ENCODE data around the gene TCF4. TPM values are rescaled to one million over a fixed set of nuclear protein-coding genes. Genes with fewer than 3 reads are reported as not detected.
A peak's percentile ranks its signal among the peaks of the same experiment; 100 is the strongest.

TCF4 gene
- polyA plus RNA-seq, 1 of the 3 experiments (the other 2 are of a cell fraction): 39.1 TPM

GRCh38 chr18:55413474-55413873 is 174.5 kb downstream of the TCF4 start:
- no peaks in the 10 kb centered on the region for H3K9me3 ChIP-seq
- no peak overlapping the region for H2AFZ ChIP-seq (ENCODE audit: low read depth)
- no peak overlapping the region for H3K9ac ChIP-seq
- no peak overlapping the region for H3K4me3 ChIP-seq (ENCODE audit: low read depth in 2 of 2, low read length in 1 of 2)
- ChIA-PET CTCF (interaction anchor here (1.6 to 2.0 kb wide), 2 partner anchors 20 to 96 kb away, joined by 5 to 6 read pairs; no protein-coding TSS in a partner anchor), POLR2A (no interaction called here)
- no peak overlapping the region for H3K4me2 ChIP-seq
- TF ChIP-seq MXI1 (IDR thresholded peaks at IDR 0.05; ENCODE audit: low read depth, low read length): no peak
- TF ChIP-seq EP300 (IDR thresholded peaks at IDR 0.05; ENCODE audit: borderline replicate concordance in 1 of 2, low read depth in 1 of 2, low read length in 1 of 2): no peak
- no peak for TF ChIP-seq USF1 (IDR thresholded peaks at IDR 0.05; ENCODE audit: borderline replicate concordance, low read depth)
- TF ChIP-seq REST (IDR thresholded peaks at IDR 0.05; ENCODE audit: low read depth, low read length): no peak
- TF ChIP-seq PBX3 (IDR thresholded peaks at IDR 0.05): no peak
- no peak for TF ChIP-seq TCF12 (IDR thresholded peaks at IDR 0.05)
- no peak for TF ChIP-seq GATA2 (CRISPR knock-in tag; IDR thresholded peaks at IDR 0.05)
- no peaks in the 10 kb centered on the region for H3K36me3 ChIP-seq (replicated peaks in 1 of 2; ENCODE audit: control insufficient read depth in 1 of 2, insufficient read depth in 2 of 2, low read length in 1 of 2)
- H3K79me2 ChIP-seq (ENCODE audit: insufficient read depth): peaks cover 92% of the 10 kb centered on the region
- peak overlapping the region in 1 of 2 experiments; percentile 21; a peak in 1 of 4 replicates for H3K27ac ChIP-seq (ENCODE audit: low read depth in 2 of 2, low read length in 1 of 2)
- 91% methylated on average over 1 of the region's 1 CpG for WGBS (ENCODE audit: low lambda C conversion rate)
- no peaks in the 10 kb centered on the region for H4K20me1 ChIP-seq (ENCODE audit: insufficient read depth)
- peaks cover 25 to 32% of the 10 kb centered on the region in 2 experiments; a peak in 3 of 4 replicates for H3K4me1 ChIP-seq (ENCODE audit: control insufficient read depth in 1 of 2, insufficient read depth in 2 of 2, low read depth in 1 of 2, low read length in 1 of 2)
- no peaks in the 10 kb centered on the region for H3K27me3 ChIP-seq (ENCODE audit: insufficient read depth)
- no peak for DNase-seq
- H3K9me2 ChIP-seq: no peaks in the 10 kb centered on the region
- H3F3A ChIP-seq (replicated peaks; ENCODE audit: insufficient read depth): peaks cover 12% of the 10 kb centered on the region

- ChIA-PET CTCF (interaction anchor here (0.7 to 4.6 kb wide), 7 partner anchors 60 to 375 kb away, joined by 3 to 29 read pairs (median 3); no protein-coding TSS in a partner anchor), POLR2A (no interaction called here)
- H3K9me3 ChIP-seq: no peaks in the 10 kb centered on the region
- peaks cover 18% of the 10 kb centered on the region for H3F3A ChIP-seq (replicated peaks; ENCODE audit: insufficient read depth)
- no peak for DNase-seq
- H4K20me1 ChIP-seq (ENCODE audit: insufficient read depth): no peaks in the 10 kb centered on the region
- H3K79me2 ChIP-seq (ENCODE audit: insufficient read depth): peaks cover 94% of the 10 kb centered on the region
- 52% methylated on average over 5 of the region's 5 CpGs for WGBS (ENCODE audit: low lambda C conversion rate)
- H3K36me3 ChIP-seq (replicated peaks in 1 of 2; ENCODE audit: control insufficient read depth in 1 of 2, insufficient read depth in 2 of 2, low read length in 1 of 2): no peaks in the 10 kb centered on the region
- H3K9ac ChIP-seq: peak overlapping the region; percentile 76; the same call in 1 of the 2 replicates
- H3K27ac ChIP-seq (ENCODE audit: low read depth in 2 of 2, low read length in 1 of 2): peak overlapping the region; percentile 95 to 99; a peak in 3 of 4 replicates
- TF ChIP-seq IRF3 (IDR thresholded peaks at IDR 0.05; ENCODE audit: low read depth, low read length) (no peak), CTCF (IDR thresholded peaks at IDR 0.05) (0 out of 2 replicates have a peak, but pooled peaks have one; percentile 16), ZBTB33 (IDR thresholded peaks at IDR 0.05; ENCODE audit: borderline replicate concordance, low read depth) (no peak)
- no peaks in the 10 kb centered on the region for H3K9me2 ChIP-seq
- no peaks in the 10 kb centered on the region for H3K27me3 ChIP-seq (ENCODE audit: insufficient read depth)
- no peak overlapping the region for H3K4me3 ChIP-seq (ENCODE audit: low read depth in 2 of 2, low read length in 1 of 2)
- H3K4me2 ChIP-seq: peak overlapping the region; percentile 85; the same call in 1 of the 2 replicates
- peaks cover 31 to 38% of the 10 kb centered on the region in 2 experiments for H3K4me1 ChIP-seq (ENCODE audit: control insufficient read depth in 1 of 2, insufficient read depth in 2 of 2, low read depth in 1 of 2, low read length in 1 of 2)
- no peak overlapping the region for H2AFZ ChIP-seq (ENCODE audit: low read depth)
Observed at GRCh38 chr18:55407774-55408535, 180.0 kb downstream of the TCF4 start.
